ENCODE data around the gene SFXN5.

Gene SFXN5

GRCh38 chr2:72961036-72961720 is 110.3 kb downstream of the SFXN5 start:
- no peaks in the 10 kb centered on the region for H3K27me3 Mint-ChIP-seq
- ATAC-seq, result no peak
- H3K27ac Mint-ChIP-seq, result peak overlapping the region in 1 of 2 donors; percentile 83
- no peaks in the 10 kb centered on the region for H3K4me1 Mint-ChIP-seq
- H3K9me3 Mint-ChIP-seq, result no peaks in the 10 kb centered on the region
- no peak for DNase-seq
- H3K4me3 Mint-ChIP-seq, result no peak overlapping the region

- Mint-ChIP-seq H3K27ac (peak overlapping the region in 1 of 2 donors; percentile 83), H3K4me3 (no peak overlapping the region), H3K4me1 (no peaks in the 10 kb centered on the region), H3K27me3 (no peaks in the 10 kb centered on the region), H3K9me3 (no peaks in the 10 kb centered on the region)
- ATAC-seq (no peak), DNase-seq (no peak)
These were observed 111.2 kb downstream of the SFXN5 start for GRCh38 chr2:72959995-72960981.

DNA sequence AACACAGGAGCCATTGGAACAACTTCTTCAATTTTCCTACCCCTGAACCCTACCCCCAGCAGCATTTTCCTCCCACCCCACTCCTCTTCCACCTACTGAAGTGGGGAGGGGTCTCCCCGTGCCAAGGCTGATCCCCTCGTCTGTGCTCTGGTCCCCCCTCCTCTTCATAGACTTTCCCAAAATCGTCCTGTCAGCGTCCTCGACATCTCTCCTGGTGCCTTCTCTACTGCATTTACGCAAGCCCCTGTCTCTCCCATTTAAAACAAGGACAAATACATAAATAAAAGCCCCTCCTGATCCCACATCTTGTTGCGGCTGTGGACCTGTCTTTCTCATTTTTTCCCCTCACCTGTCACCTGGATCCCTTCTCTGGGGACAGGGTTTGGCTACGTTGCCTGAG is 112.0 kb downstream of the SFXN5 start:
- Mint-ChIP-seq H3K27ac (peak overlapping the region in 1 of 2 donors; percentile 15), H3K9me3 (no peaks in the 10 kb centered on the region), H3K27me3 (no peaks in the 10 kb centered on the region), H3K4me3 (no peak overlapping the region), H3K4me1 (peaks cover 2% of the 10 kb centered on the region)
- ATAC-seq (no peak), DNase-seq (no peak)

GRCh38 chr2:72958542-72959385 is 112.7 kb downstream of the SFXN5 start:
- H3K9me3 Mint-ChIP-seq, result no peaks in the 10 kb centered on the region
- ATAC-seq, result no peak
- DNase-seq, result no peak
- no peaks in the 10 kb centered on the region for H3K27me3 Mint-ChIP-seq
- H3K4me3 Mint-ChIP-seq, result no peak overlapping the region
- peaks cover 10% of the 10 kb centered on the region for H3K4me1 Mint-ChIP-seq
- H3K27ac Mint-ChIP-seq, result no peak overlapping the region

GRCh38 chr2:72956936-72957335 is 114.6 kb downstream of the SFXN5 start:
- no peak for ATAC-seq
- no peaks in the 10 kb centered on the region for H3K27me3 Mint-ChIP-seq
- DNase-seq, result no peak
- H3K27ac Mint-ChIP-seq, result no peak overlapping the region
- peaks cover 23% of the 10 kb centered on the region for H3K4me1 Mint-ChIP-seq
- no peaks in the 10 kb centered on the region for H3K9me3 Mint-ChIP-seq
- H3K4me3 Mint-ChIP-seq, result no peak overlapping the region

- ATAC-seq (no peak), DNase-seq (no peak)
- Mint-ChIP-seq H3K4me3 (no peak overlapping the region), H3K9me3 (no peaks in the 10 kb centered on the region), H3K27me3 (no peaks in the 10 kb centered on the region), H3K4me1 (peaks cover 24% of the 10 kb centered on the region), H3K27ac (no peak overlapping the region)
These were observed 115.5 kb downstream of the SFXN5 start for GRCh38 chr2:72956050-72956395.

- Mint-ChIP-seq H3K27me3 (no peaks in the 10 kb centered on the region), H3K9me3 (no peaks in the 10 kb centered on the region), H3K27ac (peak overlapping the region in 1 of 2 donors; percentile 92), H3K4me1 (peaks cover 24% of the 10 kb centered on the region), H3K4me3 (no peak overlapping the region)
- no peak for DNase-seq
- no peak for ATAC-seq
These were observed 116.1 kb downstream of the SFXN5 start for GRCh38 chr2:72955228-72956049.

GRCh38 chr2:72954376-72955227 is 116.9 kb downstream of the SFXN5 start:
- H3K9me3 Mint-ChIP-seq, result no peaks in the 10 kb centered on the region
- peak; percentile 29 for ATAC-seq
- no peaks in the 10 kb centered on the region for H3K27me3 Mint-ChIP-seq
- H3K27ac Mint-ChIP-seq, result peak overlapping the region; percentile 91 to 93
- peaks cover 24% of the 10 kb centered on the region for H3K4me1 Mint-ChIP-seq
- peak overlapping the region; percentile 60 to 68 for H3K4me3 Mint-ChIP-seq
- DNase-seq, result no peak

DNA sequence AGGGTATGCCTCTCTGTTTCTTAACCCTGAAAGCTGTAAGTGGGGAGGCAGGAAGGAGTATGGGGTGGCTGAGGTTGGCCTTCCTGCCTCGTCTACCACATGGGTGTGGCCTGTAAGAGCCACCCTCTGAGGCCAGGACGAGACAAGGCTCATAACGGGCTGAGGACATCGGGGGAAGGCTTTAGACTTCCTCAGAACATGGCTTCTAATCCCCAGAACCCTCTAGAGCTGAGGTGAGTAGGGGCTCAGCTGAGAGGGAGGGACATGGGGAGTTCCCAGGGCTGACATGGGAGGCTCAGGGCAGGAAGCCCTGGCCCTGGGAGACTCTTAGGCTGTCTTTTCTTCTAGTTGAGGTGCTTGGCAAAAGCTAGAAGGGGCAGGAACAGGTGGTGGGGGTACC is 117.5 kb downstream of the SFXN5 start:
- Mint-ChIP-seq H3K27ac (peak overlapping the region; percentile 91 to 93), H3K4me3 (peak overlapping the region; percentile 60 to 68), H3K4me1 (peaks cover 24% of the 10 kb centered on the region), H3K27me3 (no peaks in the 10 kb centered on the region), H3K9me3 (no peaks in the 10 kb centered on the region)
- ATAC-seq, result peak; percentile 84
- DNase-seq, result peak in 1 of 2 donors; percentile 24

DNA sequence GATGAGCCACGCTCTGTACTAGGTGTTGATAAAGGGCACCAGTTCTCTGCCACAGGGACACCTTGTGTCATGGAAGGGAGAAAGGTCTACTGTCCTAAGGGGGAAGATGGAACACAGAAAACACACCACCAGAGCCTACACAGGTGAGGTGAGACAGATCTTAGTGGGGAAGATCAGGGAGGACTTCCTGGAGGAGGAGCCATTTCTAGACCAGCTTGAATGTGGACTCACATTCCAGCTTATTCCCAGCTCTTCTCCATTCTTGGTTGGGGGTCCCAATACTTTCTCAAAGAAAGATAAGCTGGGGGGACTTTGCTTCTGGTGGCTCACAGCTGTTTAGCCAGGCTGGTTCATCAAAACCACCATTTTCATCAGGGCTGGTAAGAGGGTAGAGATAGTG is 118.0 kb downstream of the SFXN5 start:
- ATAC-seq (no peak), DNase-seq (no peak)
- no peaks in the 10 kb centered on the region for H3K27me3 Mint-ChIP-seq
- H3K9me3 Mint-ChIP-seq, result no peaks in the 10 kb centered on the region
- peak overlapping the region; percentile 60 to 68 for H3K4me3 Mint-ChIP-seq
- peaks cover 24% of the 10 kb centered on the region for H3K4me1 Mint-ChIP-seq
- peak overlapping the region; percentile 91 to 93 for H3K27ac Mint-ChIP-seq

GRCh38 chr2:72952961-72953360 is 118.6 kb downstream of the SFXN5 start:
- no peak for DNase-seq
- Mint-ChIP-seq H3K9me3 (no peaks in the 10 kb centered on the region), H3K4me1 (peaks cover 24% of the 10 kb centered on the region), H3K4me3 (no peak overlapping the region), H3K27ac (no peak overlapping the region), H3K27me3 (no peaks in the 10 kb centered on the region)
- ATAC-seq, result no peak

DNA sequence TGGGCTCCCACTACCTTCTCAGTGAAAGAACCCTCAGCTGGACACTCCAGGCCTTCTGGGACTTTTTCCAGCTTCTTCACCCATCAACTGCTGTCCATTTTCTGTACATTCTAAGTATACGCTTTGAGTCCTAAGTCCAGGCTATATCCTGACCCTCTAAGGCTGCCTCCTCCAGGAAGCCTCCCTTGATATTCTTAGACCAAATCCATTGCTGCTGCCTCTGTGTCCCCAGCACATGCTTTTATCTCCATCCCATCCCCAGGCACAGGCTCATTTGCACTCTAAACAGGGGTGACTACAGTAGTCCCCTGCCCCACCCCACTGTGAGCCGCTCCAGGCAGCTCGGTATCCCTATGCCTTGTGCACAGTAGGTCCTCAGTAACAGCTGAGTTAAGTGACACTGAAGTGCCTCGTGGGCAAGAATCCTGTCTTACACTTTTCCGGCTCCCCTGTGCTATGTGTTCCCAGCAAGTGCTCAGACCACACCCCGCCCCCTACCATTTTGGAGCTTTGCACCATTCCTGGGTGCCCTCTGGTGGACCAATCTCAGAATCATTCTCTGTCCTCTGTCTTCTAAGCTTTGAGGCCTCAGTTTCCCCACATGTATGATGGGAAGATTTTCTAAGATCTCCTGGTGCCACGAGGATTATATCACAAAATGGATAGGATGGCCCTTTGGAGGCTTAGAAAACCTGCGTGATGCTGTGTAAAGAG is 119.2 kb downstream of the SFXN5 start:
- no peak for ATAC-seq
- Mint-ChIP-seq H3K4me3 (no peak overlapping the region), H3K27ac (peak overlapping the region in 1 of 2 donors; percentile 92), H3K9me3 (no peaks in the 10 kb centered on the region), H3K4me1 (peaks cover 24% of the 10 kb centered on the region), H3K27me3 (no peaks in the 10 kb centered on the region)
- no peak for DNase-seq

DNA sequence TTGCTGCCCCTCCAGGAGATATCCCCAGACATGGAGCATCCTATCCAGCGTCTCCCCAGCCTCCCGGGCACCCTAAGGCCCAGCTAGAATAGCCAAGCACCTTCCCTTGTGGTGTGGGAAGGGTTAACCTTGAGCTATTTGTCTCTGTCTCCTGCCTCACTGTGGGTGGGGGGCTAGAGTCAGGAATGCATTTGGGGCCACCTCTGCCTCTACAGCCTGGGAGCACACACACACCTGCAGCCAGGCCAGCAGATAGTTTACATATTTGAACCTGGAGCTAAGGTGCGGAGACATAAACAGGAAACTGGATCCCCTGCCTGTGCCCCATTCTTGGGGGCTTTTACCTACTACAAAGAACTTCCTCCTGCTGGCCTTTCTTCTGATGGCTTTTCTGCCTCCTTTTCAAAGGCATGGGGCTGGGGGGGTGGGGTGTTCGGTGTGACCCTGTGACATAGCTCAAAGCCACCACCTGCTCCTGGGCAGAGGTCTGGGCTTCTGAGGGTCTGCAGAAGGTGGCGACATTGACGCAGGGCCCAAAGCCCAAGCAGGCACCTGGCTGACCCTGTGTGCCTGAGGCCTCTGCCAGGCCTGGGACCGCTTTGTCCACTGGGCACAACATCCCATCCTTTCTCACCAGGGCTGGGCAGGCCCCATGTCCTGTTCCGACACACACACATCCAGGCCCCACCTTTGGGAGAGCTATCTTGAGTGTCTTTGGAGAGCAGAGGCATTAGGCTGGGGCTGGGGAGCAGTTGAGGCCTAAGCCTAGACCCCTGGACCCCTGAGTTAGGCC is 120.0 kb downstream of the SFXN5 start:
- no peak overlapping the region for H3K4me3 Mint-ChIP-seq
- H3K27ac Mint-ChIP-seq, result peak overlapping the region in 1 of 2 donors; percentile 16
- H3K9me3 Mint-ChIP-seq, result no peaks in the 10 kb centered on the region
- no peak for DNase-seq
- H3K4me1 Mint-ChIP-seq, result peaks cover 24% of the 10 kb centered on the region
- no peak for ATAC-seq
- no peaks in the 10 kb centered on the region for H3K27me3 Mint-ChIP-seq

Data from stimulated activated naive CD8-positive, alpha-beta T cell treated with anti-CD3 and anti-CD28 coated beads, Interleukin-15, amount 100 ng/mL, for 72 hours (primary cell).